ENCODE results near the gene PFDN5. TPM values are rescaled to one million over a fixed set of nuclear protein-coding genes. Genes with fewer than 3 reads are reported as not detected.

The PFDN5 gene
- total RNA-seq, 1 donor from 2014 or later, result 425 TPM

GRCh38 chr12:53302903-53303302, 7.6 kb downstream of the PFDN5 start:
- peak overlapping the region; percentile 4 for H3K4me3 Mint-ChIP-seq
- Histone ChIP-seq H3K36me3 (peaks cover 4% of the 10 kb centered on the region), H3K4me1 (peaks cover 10% of the 10 kb centered on the region)

GRCh38 chr12:53306826-53307225, 11.5 kb downstream of the PFDN5 start:
- TF ChIP-seq EZH2phosphoT487 (IDR thresholded peaks at IDR 0.05) (no peak), EZH2 (IDR thresholded peaks at IDR 0.05) (no peak)
- TF ChIP-seq, protein P1, sequence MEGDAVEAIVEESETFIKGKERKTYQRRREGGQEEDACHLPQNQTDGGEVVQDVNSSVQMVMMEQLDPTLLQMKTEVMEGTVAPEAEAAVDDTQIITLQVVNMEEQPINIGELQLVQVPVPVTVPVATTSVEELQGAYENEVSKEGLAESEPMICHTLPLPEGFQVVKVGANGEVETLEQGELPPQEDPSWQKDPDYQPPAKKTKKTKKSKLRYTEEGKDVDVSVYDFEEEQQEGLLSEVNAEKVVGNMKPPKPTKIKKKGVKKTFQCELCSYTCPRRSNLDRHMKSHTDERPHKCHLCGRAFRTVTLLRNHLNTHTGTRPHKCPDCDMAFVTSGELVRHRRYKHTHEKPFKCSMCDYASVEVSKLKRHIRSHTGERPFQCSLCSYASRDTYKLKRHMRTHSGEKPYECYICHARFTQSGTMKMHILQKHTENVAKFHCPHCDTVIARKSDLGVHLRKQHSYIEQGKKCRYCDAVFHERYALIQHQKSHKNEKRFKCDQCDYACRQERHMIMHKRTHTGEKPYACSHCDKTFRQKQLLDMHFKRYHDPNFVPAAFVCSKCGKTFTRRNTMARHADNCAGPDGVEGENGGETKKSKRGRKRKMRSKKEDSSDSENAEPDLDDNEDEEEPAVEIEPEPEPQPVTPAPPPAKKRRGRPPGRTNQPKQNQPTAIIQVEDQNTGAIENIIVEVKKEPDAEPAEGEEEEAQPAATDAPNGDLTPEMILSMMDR (IDR thresholded peaks at IDR 0.05), result no peak
- Histone ChIP-seq H3K9ac (no peak overlapping the region), H3K9me3 (ENCODE audit: low read depth) (no peaks in the 10 kb centered on the region), H3K27ac (no peak overlapping the region), H3K4me2 (no peak overlapping the region), H3K4me1 (no peaks in the 10 kb centered on the region), H3F3A (ENCODE audit: low read depth) (peaks cover 8% of the 10 kb centered on the region), H3K27me3 (no peaks in the 10 kb centered on the region), H3K79me2 (ENCODE audit: low read depth) (peaks cover 8% of the 10 kb centered on the region), H2AFZ (replicated peaks) (no peak overlapping the region), H3K4me3 (no peak overlapping the region), H4K20me1 (ENCODE audit: low read depth) (no peaks in the 10 kb centered on the region), H3K36me3 (peaks cover 4% of the 10 kb centered on the region)
- no peaks in the 10 kb centered on the region for H3K9me3 Mint-ChIP-seq
- no peak overlapping the region for H3K4me3 Mint-ChIP-seq
- DNase-seq (ENCODE audit: low spot score), result no peak
- H3K27ac Mint-ChIP-seq, result no peak overlapping the region
- no peaks in the 10 kb centered on the region for H3K4me1 Mint-ChIP-seq
- H3K36me3 Mint-ChIP-seq, result peaks cover 30% of the 10 kb centered on the region
- peaks cover 2% of the 10 kb centered on the region for H3K27me3 Mint-ChIP-seq (ENCODE audit: insufficient read depth, low read depth)

More at GRCh38 chr12:53302903-53303302, 7.6 kb downstream of the PFDN5 start:
- Histone ChIP-seq H3K27ac (no peak overlapping the region), H3K9me3 (ENCODE audit: low read depth) (no peaks in the 10 kb centered on the region), H3K4me2 (no peak overlapping the region), H4K20me1 (ENCODE audit: low read depth) (no peaks in the 10 kb centered on the region), H3K4me3 (no peak overlapping the region), H2AFZ (replicated peaks) (no peak overlapping the region), H3K79me2 (ENCODE audit: low read depth) (peaks cover 35% of the 10 kb centered on the region), H3F3A (ENCODE audit: low read depth) (peaks cover 35% of the 10 kb centered on the region), H3K9ac (no peak overlapping the region), H3K27me3 (no peaks in the 10 kb centered on the region)
- Mint-ChIP-seq H3K4me1 (peaks cover 24% of the 10 kb centered on the region), H3K36me3 (peaks cover 32% of the 10 kb centered on the region), H3K27me3 (ENCODE audit: insufficient read depth, low read depth) (peaks cover 8% of the 10 kb centered on the region), H3K27ac (no peak overlapping the region), H3K9me3 (no peaks in the 10 kb centered on the region)
- TF ChIP-seq EZH2phosphoT487 (IDR thresholded peaks at IDR 0.05), result no peak
- TF ChIP-seq EZH2 (IDR thresholded peaks at IDR 0.05), result no peak
- TF ChIP-seq, protein P1 (IDR thresholded peaks at IDR 0.05), result no peak
- DNase-seq (ENCODE audit: low spot score), result no peak

DNA sequence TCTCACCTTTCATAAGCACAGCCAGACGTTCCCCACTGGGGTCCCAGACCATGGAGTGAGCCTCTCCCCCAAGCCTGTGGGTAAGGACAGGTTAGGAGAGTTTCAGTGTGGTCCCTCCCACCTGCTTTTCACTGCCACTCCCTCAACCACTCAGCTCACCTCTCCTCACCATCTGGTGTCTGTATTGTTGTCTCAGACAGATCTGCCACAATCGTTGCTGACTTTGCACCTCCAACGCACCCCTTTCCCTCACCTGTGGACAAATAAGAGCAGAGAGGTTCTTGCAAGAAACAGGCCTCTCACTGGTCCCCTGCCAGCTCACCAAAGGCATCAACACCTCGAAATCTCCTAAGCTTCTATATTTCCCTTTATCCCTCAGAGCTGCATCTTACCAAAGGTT, 12.9 kb downstream of the PFDN5 start:
- H3K9me3 ChIP-seq (ENCODE audit: low read depth), result no peaks in the 10 kb centered on the region
- H3K36me3 ChIP-seq, result no peaks in the 10 kb centered on the region
- H2AFZ ChIP-seq (replicated peaks), result no peak overlapping the region
- H3K9ac ChIP-seq, result no peak overlapping the region
- no peak for DNase-seq (ENCODE audit: low spot score)
- Mint-ChIP-seq H3K27me3 (ENCODE audit: insufficient read depth, low read depth) (peaks cover 2% of the 10 kb centered on the region), H3K27ac (no peak overlapping the region), H3K4me3 (no peak overlapping the region), H3K36me3 (peaks cover 30% of the 10 kb centered on the region), H3K9me3 (no peaks in the 10 kb centered on the region), H3K4me1 (no peaks in the 10 kb centered on the region)
- H3K4me2 ChIP-seq, result no peak overlapping the region
- H3K4me1 ChIP-seq, result no peaks in the 10 kb centered on the region
- H3K27me3 ChIP-seq, result no peaks in the 10 kb centered on the region
- no peak for TF ChIP-seq EZH2phosphoT487 (IDR thresholded peaks at IDR 0.05)
- no peak for TF ChIP-seq EZH2 (IDR thresholded peaks at IDR 0.05)
- TF ChIP-seq, protein P1 (IDR thresholded peaks at IDR 0.05), result no peak
- no peak overlapping the region for H3K27ac ChIP-seq
- no peaks in the 10 kb centered on the region for H3K79me2 ChIP-seq (ENCODE audit: low read depth)
- H3F3A ChIP-seq (ENCODE audit: low read depth), result peaks cover 7% of the 10 kb centered on the region
- H3K4me3 ChIP-seq, result no peak overlapping the region
- H4K20me1 ChIP-seq (ENCODE audit: low read depth), result no peaks in the 10 kb centered on the region

Data from neural progenitor cell (in vitro differentiated cells).